GM23338 (cell line): ENCODE measurements around the gene BST2. TPM values are rescaled to one million over a fixed set of nuclear protein-coding genes. Genes with fewer than 3 reads are reported as not detected.

Experiments
- ATAC-seq: fragments of 200-7000 bp; cut with Tn5 transposase; 3 replicates; pipeline ENCODE4 v1.9.1; 2020
- DNase-seq: peaks from one replicate; pipeline ENCODE4 v3.0.0-alpha.2; 2015; ENCODE audit warnings: low spot score
- H2AFZ ChIP-seq: fragments of 200-600 bp; sonication (generic); 2 replicates; pipeline ENCODE4 v1.8.0; 2016; ENCODE audit warnings: antibody characterized with exemption, mild to moderate bottlenecking, moderate library complexity
- H3F3A ChIP-seq: fragments of 200-600 bp; sonication (generic); replicated peaks from 2 replicates; pipeline ENCODE4 v1.8.0; 2017; ENCODE audit warnings: antibody characterized with exemption, mixed run types, low read depth
- H3K27ac ChIP-seq: fragments of 200-600 bp; sonication (generic); 2 replicates; pipeline ENCODE4 v1.6.1; 2016; ENCODE audit warnings: low read depth
- H3K27me3 ChIP-seq: fragments of 200-600 bp; sonication (generic); 2 replicates; pipeline ENCODE4 v1.8.0; 2016; ENCODE audit warnings: mild to moderate bottlenecking, mixed run types, moderate library complexity; ENCODE audit not compliant: insufficient read depth
- H3K36me3 ChIP-seq: fragments of 200-600 bp; sonication (generic); 2 replicates; pipeline ENCODE4 v1.8.0; 2016; ENCODE audit warnings: mild to moderate bottlenecking; ENCODE audit not compliant: insufficient read depth
- H3K4me1 ChIP-seq: fragments of 200-600 bp; sonication (generic); 2 replicates; pipeline ENCODE4 v1.8.0; 2016; ENCODE audit warnings: mild to moderate bottlenecking, moderate library complexity; ENCODE audit not compliant: insufficient read depth
- H3K4me2 ChIP-seq: fragments of 200-600 bp; sonication (generic); 2 replicates; pipeline ENCODE4 v1.7.1; 2017; ENCODE audit warnings: mixed run types
- H3K4me3 ChIP-seq: fragments of 200-600 bp; sonication (generic); 2 replicates; pipeline ENCODE4 v1.6.1; 2016; ENCODE audit warnings: mixed run types
- H3K79me2 ChIP-seq: fragments of 200-600 bp; sonication (generic); replicated peaks from 2 replicates; pipeline ENCODE4 v1.8.0; 2017; ENCODE audit warnings: mild to moderate bottlenecking; ENCODE audit not compliant: insufficient read depth
- H3K9me2 ChIP-seq: fragments of 200-600 bp; sonication (generic); 2 replicates; pipeline ENCODE4 v1.8.0; 2017; ENCODE audit not compliant: insufficient read depth
- H4K20me1 ChIP-seq: fragments of 200-600 bp; sonication (generic); replicated peaks from 2 replicates; pipeline ENCODE4 v1.8.0; 2017; ENCODE audit warnings: mild to moderate bottlenecking; ENCODE audit not compliant: insufficient read depth
- H3K27ac Mint-ChIP-seq: 2 replicates; pipeline ENCODE4 v1.8.0; 2020; ENCODE audit warnings: inconsistent platforms, mild to moderate bottlenecking, moderate library complexity, mixed read lengths
- H3K27me3 Mint-ChIP-seq: 3 replicates; pipeline ENCODE4 v1.8.0; 2022; ENCODE audit warnings: low read depth, mild to moderate bottlenecking, moderate library complexity, mixed read lengths, inconsistent platforms; ENCODE audit not compliant: insufficient read depth, poor library complexity
- H3K36me3 Mint-ChIP-seq: 3 replicates; pipeline ENCODE4 v1.8.0; 2021; ENCODE audit warnings: low read depth, mild to moderate bottlenecking, inconsistent platforms, moderate library complexity, mixed read lengths
- H3K4me1 Mint-ChIP-seq: 3 replicates; pipeline ENCODE4 v1.8.0; 2020; ENCODE audit warnings: mild to moderate bottlenecking, inconsistent platforms, mixed read lengths
- H3K4me3 Mint-ChIP-seq: 3 replicates; pipeline ENCODE4 v1.8.0; 2021; ENCODE audit warnings: moderate library complexity, mild to moderate bottlenecking, inconsistent platforms, mixed read lengths
- H3K9me3 Mint-ChIP-seq: 3 replicates; pipeline ENCODE4 v1.8.0; 2020; ENCODE audit warnings: moderate library complexity, mild to moderate bottlenecking, inconsistent platforms, mixed read lengths
- CREB1 ChIP-seq: fragments of 250-450 bp; sonication (Bioruptor Pico); IDR thresholded peaks from 2 replicates; pipeline ENCODE4 v1.5.0; 2020; ENCODE audit warnings: low read depth, mild to moderate bottlenecking, moderate library complexity
- EZH2 ChIP-seq: fragments of 200-600 bp; sonication (generic); IDR thresholded peaks from one replicate; pipeline ENCODE4 v1.8.0; 2017; ENCODE audit warnings: antibody characterized with exemption, mild to moderate bottlenecking, low read depth; ENCODE audit not compliant: unreplicated experiment
- EZH2phosphoT487 ChIP-seq: fragments of 200-600 bp; sonication (generic); IDR thresholded peaks from one replicate; pipeline ENCODE4 v1.8.1; 2018; ENCODE audit warnings: antibody characterized with exemption; ENCODE audit not compliant: unreplicated experiment
- JUNB ChIP-seq: IDR thresholded peaks from one replicate; pipeline ENCODE4 v1.6.1; 2016; ENCODE audit warnings: antibody characterized with exemption; ENCODE audit not compliant: unreplicated experiment
- POLR2AphosphoS5 ChIP-seq: IDR thresholded peaks from 2 replicates; pipeline ENCODE4 v1.6.1; 2016; ENCODE audit warnings: antibody characterized with exemption, low read depth
- ZNF114 ChIP-seq: fragments of 250-450 bp; sonication (Bioruptor Pico); IDR thresholded peaks from 2 replicates; pipeline ENCODE4 v1.5.0; 2020; ENCODE audit warnings: mild to moderate bottlenecking, moderate library complexity
- polyA plus RNA-seq: library from polyadenylated mRNA; unstranded; fragments of >200 nt; fragmentation: Nextera tagmentation; extraction: Ambion mirVana; gene quantifications from 2 replicates; pipeline ENCODE4 v1.2.1, GENCODE V29; 2016
- total RNA-seq: library from RNA; depleted of rRNA; stranded (reverse); fragments of >200 nt; shearing (Covaris generic); gene quantifications from 2 replicates; pipeline ENCODE4 v1.2.3, GENCODE V29; 2014
- TF ChIP-seq, protein P1 (sequence below): fragments of 250-450 bp; sonication (Bioruptor Pico); IDR thresholded peaks from 2 replicates; pipeline ENCODE4 v1.5.0; 2020; ENCODE audit warnings: mild to moderate bottlenecking, moderate library complexity

BST2 gene
- total and polyA plus RNA-seq, 2 experiments from 2014 or later, result 24.9 to 33.9 TPM

DNA sequence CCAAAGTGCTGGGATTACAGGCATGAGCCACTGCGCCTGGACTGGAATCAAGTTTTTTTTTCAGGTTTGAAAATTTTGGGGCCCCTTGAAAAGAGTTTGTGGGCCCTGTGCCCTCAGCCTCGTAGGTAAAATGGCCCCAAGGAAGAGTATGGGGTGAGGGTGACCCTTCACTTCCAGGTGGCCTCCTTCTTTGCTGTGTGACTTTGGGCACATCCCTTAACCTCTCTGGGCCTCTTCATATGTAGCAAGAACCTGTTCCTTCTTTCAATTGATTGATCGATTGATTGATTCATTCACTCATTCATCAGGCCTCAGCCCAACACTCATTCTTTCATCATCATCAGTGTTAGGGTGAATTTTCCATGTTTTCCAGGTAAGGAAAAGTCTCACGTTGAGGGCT lies 46.4 kb upstream of the BST2 start:
- H4K20me1 ChIP-seq, result no peaks in the 10 kb centered on the region
- no peak for DNase-seq
- Mint-ChIP-seq H3K4me1 (peaks cover 15% of the 10 kb centered on the region), H3K4me3 (no peak overlapping the region), H3K9me3 (peaks cover 4% of the 10 kb centered on the region; the same call in 1 of the 3 replicates), H3K36me3 (no peaks in the 10 kb centered on the region; the same call in 2 of the 3 replicates), H3K27ac (no peak overlapping the region), H3K27me3 (peaks cover 38% of the 10 kb centered on the region)
- TF ChIP-seq EZH2phosphoT487 (no peak), JUNB (no peak), ZNF114 (CRISPR knock-in tag) (no peak), EZH2 (no peak), CREB1 (CRISPR knock-in tag) (no peak), POLR2AphosphoS5 (no peak)
- TF ChIP-seq, protein P1, sequence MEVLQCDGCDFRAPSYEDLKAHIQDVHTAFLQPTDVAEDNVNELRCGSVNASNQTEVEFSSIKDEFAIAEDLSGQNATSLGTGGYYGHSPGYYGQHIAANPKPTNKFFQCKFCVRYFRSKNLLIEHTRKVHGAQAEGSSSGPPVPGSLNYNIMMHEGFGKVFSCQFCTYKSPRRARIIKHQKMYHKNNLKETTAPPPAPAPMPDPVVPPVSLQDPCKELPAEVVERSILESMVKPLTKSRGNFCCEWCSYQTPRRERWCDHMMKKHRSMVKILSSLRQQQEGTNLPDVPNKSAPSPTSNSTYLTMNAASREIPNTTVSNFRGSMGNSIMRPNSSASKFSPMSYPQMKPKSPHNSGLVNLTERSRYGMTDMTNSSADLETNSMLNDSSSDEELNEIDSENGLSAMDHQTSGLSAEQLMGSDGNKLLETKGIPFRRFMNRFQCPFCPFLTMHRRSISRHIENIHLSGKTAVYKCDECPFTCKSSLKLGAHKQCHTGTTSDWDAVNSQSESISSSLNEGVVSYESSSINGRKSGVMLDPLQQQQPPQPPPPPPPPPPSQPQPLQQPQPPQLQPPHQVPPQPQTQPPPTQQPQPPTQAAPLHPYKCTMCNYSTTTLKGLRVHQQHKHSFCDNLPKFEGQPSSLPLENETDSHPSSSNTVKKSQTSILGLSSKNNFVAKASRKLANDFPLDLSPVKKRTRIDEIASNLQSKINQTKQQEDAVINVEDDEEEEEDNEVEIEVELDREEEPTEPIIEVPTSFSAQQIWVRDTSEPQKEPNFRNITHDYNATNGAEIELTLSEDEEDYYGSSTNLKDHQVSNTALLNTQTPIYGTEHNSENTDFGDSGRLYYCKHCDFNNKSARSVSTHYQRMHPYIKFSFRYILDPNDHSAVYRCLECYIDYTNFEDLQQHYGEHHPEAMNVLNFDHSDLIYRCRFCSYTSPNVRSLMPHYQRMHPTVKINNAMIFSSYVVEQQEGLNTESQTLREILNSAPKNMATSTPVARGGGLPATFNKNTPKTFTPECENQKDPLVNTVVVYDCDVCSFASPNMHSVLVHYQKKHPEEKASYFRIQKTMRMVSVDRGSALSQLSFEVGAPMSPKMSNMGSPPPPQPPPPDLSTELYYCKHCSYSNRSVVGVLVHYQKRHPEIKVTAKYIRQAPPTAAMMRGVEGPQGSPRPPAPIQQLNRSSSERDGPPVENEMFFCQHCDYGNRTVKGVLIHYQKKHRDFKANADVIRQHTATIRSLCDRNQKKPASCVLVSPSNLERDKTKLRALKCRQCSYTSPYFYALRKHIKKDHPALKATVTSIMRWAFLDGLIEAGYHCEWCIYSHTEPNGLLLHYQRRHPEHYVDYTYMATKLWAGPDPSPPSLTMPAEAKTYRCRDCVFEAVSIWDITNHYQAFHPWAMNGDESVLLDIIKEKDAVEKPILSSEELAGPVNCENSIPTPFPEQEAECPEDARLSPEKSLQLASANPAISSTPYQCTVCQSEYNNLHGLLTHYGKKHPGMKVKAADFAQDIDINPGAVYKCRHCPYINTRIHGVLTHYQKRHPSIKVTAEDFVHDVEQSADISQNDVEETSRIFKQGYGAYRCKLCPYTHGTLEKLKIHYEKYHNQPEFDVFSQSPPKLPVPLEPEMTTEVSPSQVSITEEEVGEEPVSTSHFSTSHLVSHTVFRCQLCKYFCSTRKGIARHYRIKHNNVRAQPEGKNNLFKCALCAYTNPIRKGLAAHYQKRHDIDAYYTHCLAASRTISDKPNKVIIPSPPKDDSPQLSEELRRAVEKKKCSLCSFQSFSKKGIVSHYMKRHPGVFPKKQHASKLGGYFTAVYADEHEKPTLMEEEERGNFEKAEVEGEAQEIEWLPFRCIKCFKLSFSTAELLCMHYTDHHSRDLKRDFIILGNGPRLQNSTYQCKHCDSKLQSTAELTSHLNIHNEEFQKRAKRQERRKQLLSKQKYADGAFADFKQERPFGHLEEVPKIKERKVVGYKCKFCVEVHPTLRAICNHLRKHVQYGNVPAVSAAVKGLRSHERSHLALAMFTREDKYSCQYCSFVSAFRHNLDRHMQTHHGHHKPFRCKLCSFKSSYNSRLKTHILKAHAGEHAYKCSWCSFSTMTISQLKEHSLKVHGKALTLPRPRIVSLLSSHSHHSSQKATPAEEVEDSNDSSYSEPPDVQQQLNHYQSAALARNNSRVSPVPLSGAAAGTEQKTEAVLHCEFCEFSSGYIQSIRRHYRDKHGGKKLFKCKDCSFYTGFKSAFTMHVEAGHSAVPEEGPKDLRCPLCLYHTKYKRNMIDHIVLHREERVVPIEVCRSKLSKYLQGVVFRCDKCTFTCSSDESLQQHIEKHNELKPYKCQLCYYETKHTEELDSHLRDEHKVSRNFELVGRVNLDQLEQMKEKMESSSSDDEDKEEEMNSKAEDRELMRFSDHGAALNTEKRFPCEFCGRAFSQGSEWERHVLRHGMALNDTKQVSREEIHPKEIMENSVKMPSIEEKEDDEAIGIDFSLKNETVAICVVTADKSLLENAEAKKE (CRISPR knock-in tag), result no peak
- H3K4me1 ChIP-seq, result peaks cover 12% of the 10 kb centered on the region
- H3K36me3 ChIP-seq, result no peaks in the 10 kb centered on the region
- H3K79me2 ChIP-seq, result no peaks in the 10 kb centered on the region
- no peak overlapping the region for H3K4me2 ChIP-seq
- no peak overlapping the region for H3K4me3 ChIP-seq
- H2AFZ ChIP-seq, result no peak overlapping the region
- peaks cover 3% of the 10 kb centered on the region; the same call in 1 of the 2 replicates for H3F3A ChIP-seq
- H3K9me2 ChIP-seq, result no peaks in the 10 kb centered on the region
- no peak for ATAC-seq
- H3K27me3 ChIP-seq, result peaks cover 46% of the 10 kb centered on the region
- no peak overlapping the region for H3K27ac ChIP-seq
